OCI-LY7 (cell line): ENCODE results near the gene VSIG10L2.

ENCODE experiments used
- EZH2phosphoT487 ChIP-seq: fragments of 200-600 bp; sonication (generic); IDR thresholded peaks from 2 replicates; pipeline ENCODE4 v1.6.1; 2018; ENCODE audit warnings: low read depth, borderline replicate concordance, mild to moderate bottlenecking, mixed run types, antibody characterized with exemption, low read length, moderate library complexity, mixed read lengths
- TF ChIP-seq, protein P1 (sequence below): fragments of 200-600 bp; sonication (generic); conservative IDR thresholded peaks from 2 replicates; pipeline ENCODE4 v1.5.1; 2014; ENCODE audit warnings: mild to moderate bottlenecking, antibody characterized with exemption, low read length, moderate library complexity, mixed read lengths

DNA sequence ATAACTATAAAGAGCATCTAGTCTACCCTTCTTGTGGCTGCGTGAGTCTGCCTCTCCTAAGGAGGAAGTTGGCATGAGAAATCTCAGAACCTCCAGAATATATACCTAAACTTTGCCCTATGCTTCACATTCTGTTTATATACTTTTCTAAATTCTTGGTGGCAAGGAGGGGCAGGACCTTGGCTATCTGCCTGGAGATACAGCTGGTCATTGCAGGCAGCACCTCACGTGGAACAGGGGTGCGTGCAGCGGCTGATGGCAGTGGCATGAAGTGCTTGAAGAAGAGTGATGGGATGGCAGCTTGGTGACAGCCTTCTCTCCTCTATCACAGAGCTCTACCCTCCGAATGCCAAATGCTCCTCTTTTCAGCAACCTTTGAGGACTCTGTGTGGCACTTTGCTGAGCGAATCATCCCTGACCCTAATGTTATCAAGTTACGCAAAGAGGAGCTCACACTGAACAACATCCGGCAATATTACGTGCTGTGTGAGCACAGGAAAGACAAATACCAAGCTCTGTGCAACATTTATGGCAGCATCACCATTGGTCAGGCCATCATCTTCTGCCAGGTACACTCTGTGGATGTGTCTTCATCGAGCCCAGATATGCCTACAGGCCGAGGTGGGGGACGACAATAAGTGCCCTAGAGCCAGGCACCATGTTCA is 29.0 kb upstream of the VSIG10L2 start:
- TF ChIP-seq, protein P1, sequence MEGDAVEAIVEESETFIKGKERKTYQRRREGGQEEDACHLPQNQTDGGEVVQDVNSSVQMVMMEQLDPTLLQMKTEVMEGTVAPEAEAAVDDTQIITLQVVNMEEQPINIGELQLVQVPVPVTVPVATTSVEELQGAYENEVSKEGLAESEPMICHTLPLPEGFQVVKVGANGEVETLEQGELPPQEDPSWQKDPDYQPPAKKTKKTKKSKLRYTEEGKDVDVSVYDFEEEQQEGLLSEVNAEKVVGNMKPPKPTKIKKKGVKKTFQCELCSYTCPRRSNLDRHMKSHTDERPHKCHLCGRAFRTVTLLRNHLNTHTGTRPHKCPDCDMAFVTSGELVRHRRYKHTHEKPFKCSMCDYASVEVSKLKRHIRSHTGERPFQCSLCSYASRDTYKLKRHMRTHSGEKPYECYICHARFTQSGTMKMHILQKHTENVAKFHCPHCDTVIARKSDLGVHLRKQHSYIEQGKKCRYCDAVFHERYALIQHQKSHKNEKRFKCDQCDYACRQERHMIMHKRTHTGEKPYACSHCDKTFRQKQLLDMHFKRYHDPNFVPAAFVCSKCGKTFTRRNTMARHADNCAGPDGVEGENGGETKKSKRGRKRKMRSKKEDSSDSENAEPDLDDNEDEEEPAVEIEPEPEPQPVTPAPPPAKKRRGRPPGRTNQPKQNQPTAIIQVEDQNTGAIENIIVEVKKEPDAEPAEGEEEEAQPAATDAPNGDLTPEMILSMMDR = no peak
- no peak for TF ChIP-seq EZH2phosphoT487
